Endothelial cell of umbilical vein (primary cell): ENCODE data around the gene NAP1L1. TPM values are rescaled to one million over a fixed set of nuclear protein-coding genes. Genes with fewer than 3 reads are reported as not detected.
A peak's percentile ranks its signal among the peaks of the same experiment; 100 is the strongest.

ENCODE experiments used
- BruUV-seq: library from RNA; stranded (reverse); fragments of 400-500 nt; replicated peaks from 2 replicates; lab custom pipeline; 2021; lab: Mats Ljungman, UMichigan
- CTCF ChIA-PET: fragments of 300-600, 350-600 bp; sonication (Branson Sonifier 250); formaldehyde crosslinking; loops from one replicate; lab custom pipeline; 2021; ENCODE audit warnings: antibody characterized with exemption, inconsistent platforms; lab: Charles Lee
- POLR2A ChIA-PET: fragments of 300-600, 350-600 bp; sonication (Branson Sonifier 250); formaldehyde crosslinking; loops from one replicate; lab custom pipeline; 2021; ENCODE audit warnings: antibody characterized with exemption, inconsistent platforms; lab: Charles Lee
- DNase-seq: peaks from one replicate; pipeline ENCODE4 v3.0.0-alpha.2; 2011; ENCODE audit warnings: low read depth, low spot score
- FAIRE-seq: peaks from 2 replicates; lab custom pipeline; 2011; peaks lifted over from hg19 to GRCh38; lab: Jason Lieb, UNC
- H2AFZ ChIP-seq: 2 replicates; pipeline ENCODE4 v1.6.0; 2012; ENCODE audit warnings: low read depth, low read length, control low read depth, inconsistent platforms
- H3K27ac ChIP-seq: 2 replicates; pipeline ENCODE4 v1.5.1; 2011; ENCODE audit warnings: low read depth, mild to moderate bottlenecking, control low read depth, low read length, moderate library complexity; ENCODE audit not compliant: insufficient read depth
- H3K27me3 ChIP-seq, 2 experiments: 2 replicates each; pipeline versions ENCODE4 v1.6.0 to v1.6.1; 2011; ENCODE audit warnings: low read length in 2 of 2, mixed read lengths in 1 of 2; ENCODE audit not compliant: control insufficient read depth in 2 of 2, insufficient read depth in 2 of 2
- H3K36me3 ChIP-seq, 2 experiments: 2 replicates in 1 of 2; 3 replicates in 1 of 2; pipeline ENCODE4 v1.5.1; 2011; ENCODE audit warnings: low read length in 2 of 2, mild to moderate bottlenecking in 1 of 2, moderate library complexity in 1 of 2; ENCODE audit not compliant: control insufficient read depth in 2 of 2, insufficient read depth in 2 of 2; ENCODE audit errors: extremely low read depth in 1 of 2
- H3K4me1 ChIP-seq: 3 replicates; pipeline ENCODE4 v1.5.1; 2011; ENCODE audit warnings: mild to moderate bottlenecking, low read length; ENCODE audit not compliant: control insufficient read depth, insufficient read depth; ENCODE audit errors: extremely low read depth
- H3K4me2 ChIP-seq: 2 replicates; pipeline ENCODE4 v1.6.1; 2011; ENCODE audit warnings: low read length, control low read depth, mixed read lengths; ENCODE audit not compliant: insufficient read depth
- H3K4me3 ChIP-seq, 3 experiments: fragments of 200-600 bp in 1 of 3; sonication (generic), shearing (Covaris generic) in 1 of 3; replicated peaks in 1 of 3; 2 replicates each; pipeline ENCODE4 v1.5.1; 2011 to 2016; ENCODE audit warnings: control low read depth in 3 of 3, low read length in 3 of 3, mild to moderate bottlenecking in 2 of 3, inconsistent platforms in 1 of 3, low read depth in 1 of 3, moderate library complexity in 1 of 3; ENCODE audit not compliant: insufficient read depth in 1 of 3
- H3K79me2 ChIP-seq: 2 replicates; pipeline ENCODE4 v1.6.0; 2012; ENCODE audit warnings: low read length, inconsistent platforms; ENCODE audit not compliant: control insufficient read depth, insufficient read depth
- H3K9ac ChIP-seq: replicated peaks from 2 replicates; pipeline ENCODE3; 2011; ENCODE audit warnings: low read length, control low read depth; ENCODE audit not compliant: insufficient read depth; ENCODE audit errors: extremely low read depth
- H3K9me1 ChIP-seq: replicated peaks from 3 replicates; pipeline ENCODE4 v1.6.0; 2011; ENCODE audit warnings: mild to moderate bottlenecking, low read length; ENCODE audit not compliant: control insufficient read depth, insufficient read depth; ENCODE audit errors: extremely low read depth
- H3K9me3 ChIP-seq: replicated peaks from 2 replicates; pipeline ENCODE4 v1.5.1; 2012; ENCODE audit warnings: low read length, inconsistent platforms; ENCODE audit not compliant: control insufficient read depth, insufficient read depth
- H4K20me1 ChIP-seq: replicated peaks from 2 replicates; pipeline ENCODE3; 2011; ENCODE audit warnings: mild to moderate bottlenecking, low read length; ENCODE audit not compliant: control insufficient read depth, insufficient read depth; ENCODE audit errors: extremely low read depth
- CTCF ChIP-seq, 2 donors: IDR thresholded peaks; 1 replicate in 1 of 2; 2 replicates in 1 of 2; pipeline ENCODE4 v1.5.1; 2011; ENCODE audit warnings: low read length in 2 of 2, mild to moderate bottlenecking in 2 of 2, moderate library complexity in 2 of 2, control low read depth in 1 of 2, inconsistent platforms in 1 of 2, low read depth in 1 of 2; ENCODE audit not compliant: insufficient read depth in 1 of 2; ENCODE audit errors: extremely low read depth in 1 of 2
- EZH2 ChIP-seq: IDR thresholded peaks from 2 replicates; pipeline ENCODE4 v1.6.1; 2012; ENCODE audit warnings: borderline replicate concordance, low read depth, mild to moderate bottlenecking, moderate library complexity, low read length, inconsistent platforms; ENCODE audit not compliant: severe bottlenecking
- FOS ChIP-seq: IDR thresholded peaks from 2 replicates; pipeline ENCODE4 v1.6.1; 2011; ENCODE audit warnings: mild to moderate bottlenecking, low read length, moderate library complexity, borderline replicate concordance; ENCODE audit not compliant: insufficient read depth
- GATA2 ChIP-seq: IDR thresholded peaks from 2 replicates; pipeline ENCODE4 v1.7.0; 2011; ENCODE audit warnings: low read depth, mild to moderate bottlenecking, moderate library complexity, mixed read lengths, low read length; ENCODE audit not compliant: insufficient read length, insufficient read depth
- MAX ChIP-seq: IDR thresholded peaks from 2 replicates; pipeline ENCODE4 v1.6.1; 2011; ENCODE audit not compliant: insufficient read depth, insufficient read length
- MYC ChIP-seq: IDR thresholded peaks from one replicate; pipeline ENCODE4 v1.6.1; 2011; ENCODE audit warnings: mild to moderate bottlenecking, low read depth, low read length
- POLR2A ChIP-seq: IDR thresholded peaks from 2 replicates; pipeline ENCODE4 v1.6.1; 2012; ENCODE audit warnings: low read depth, mild to moderate bottlenecking, control low read depth, low read length
- POLR2AphosphoS5 ChIP-seq: IDR thresholded peaks from 2 replicates; pipeline ENCODE4 v1.6.1; 2012; ENCODE audit warnings: low read depth, mild to moderate bottlenecking, control low read depth, low read length, moderate library complexity; ENCODE audit not compliant: insufficient read depth
- dilution Hi-C: fragments of 300-500 bp; cut with MboI; formaldehyde crosslinking; loops from one replicate; pipeline ENCODE4 v1.15.0; 2019; ENCODE audit warnings: low sequenced_read_pairs; ENCODE audit not compliant: extremely low pct_ligation_motif_present
- intact Hi-C: fragments of 100-400 bp; cut with micrococcal nuclease; formaldehyde crosslinking; loops from one replicate; pipeline ENCODE4 v1.10.0; 2022
- polyA plus RNA-seq, 4 experiments: library from polyadenylated mRNA; depleted of rRNA in 3 of 4; stranded (reverse) in 3 of 4; unstranded in 1 of 4; fragments of >200 nt; gene quantifications; 2 replicates each; pipeline versions ENCODE4 v1.2.1 to v1.2.3, GENCODE V29; 2011 to 2012; ENCODE audit warnings: missing spikeins in 1 of 4
- total RNA-seq: library from RNA; stranded (reverse); gene quantifications from 2 replicates; pipeline ENCODE4 v1.2.3, GENCODE V29; 2021

Gene NAP1L1
- total and polyA plus RNA-seq, 2 donors (not counting 3 experiments of a cell fraction or from before 2014, with no cell fraction given), result 127 to 649 TPM

- ChIA-PET CTCF (interaction anchor here (0.6 to 6.6 kb wide), 9 partner anchors 26 to 503 kb away, joined by 3 to 95 read pairs (median 7); no protein-coding TSS in a partner anchor), POLR2A (interaction anchor here (1.6 to 3.3 kb wide), 4 partner anchors 50 to 503 kb away, joined by 4 to 20 read pairs (median 13); no protein-coding TSS in a partner anchor)
- Histone ChIP-seq H3K9me3 (no peaks in the 10 kb centered on the region), H3K27me3 (no peaks in the 10 kb centered on the region), H3K4me2 (peak overlapping the region; percentile 99), H3K9ac (peak overlapping the region; percentile 99), H4K20me1 (no peaks in the 10 kb centered on the region), H3K4me3 (peak overlapping the region; percentile 77 to 99 (median 82)), H3K79me2 (peaks cover 37% of the 10 kb centered on the region), H3K27ac (peak overlapping the region; percentile 87), H3K4me1 (peaks cover 42% of the 10 kb centered on the region), H3K9me1 (no peaks in the 10 kb centered on the region), H3K36me3 (peaks cover 0 to 8% of the 10 kb centered on the region in 2 experiments), H2AFZ (no peak overlapping the region)
- no peak for TF ChIP-seq EZH2
- TF ChIP-seq MAX, result no peak
- TF ChIP-seq POLR2A, result peak; percentile 59
- TF ChIP-seq POLR2AphosphoS5, result no peak
- TF ChIP-seq GATA2, result no peak
- TF ChIP-seq FOS, result no peak
- no peak for TF ChIP-seq MYC
- no peak for TF ChIP-seq CTCF (IDR thresholded peaks at IDR 0.05; ENCODE audit: extremely low read depth in 1 of 2, insufficient read depth in 1 of 2, low read depth in 1 of 2, low read length in 2 of 2)
- intact Hi-C loops, result loop anchor here (1.0 to 10.0 kb wide), 5 partner anchors 33 to 393 kb away; no protein-coding TSS in a partner anchor
- peak; percentile 56 for FAIRE-seq
- BruUV-seq, result no TSS peak
- DNase-seq, result peak; percentile 59
- dilution Hi-C loops, result loop anchor here (25.0 kb wide), 1 partner anchor 518 kb away; the partner anchor contains the start of gene KRR1
Observed at GRCh38 chr12:76029982-76030340, 54.5 kb downstream of the NAP1L1 start.
